Subcutaneous abdominal adipose tissue (tissue), 5 donors: ENCODE results near the gene PLCH1.

ENCODE experiments used
- H3K27ac ChIP-seq: one replicate; pipeline ENCODE4 v1.7.0; 2013; ENCODE audit warnings: low read depth, mild to moderate bottlenecking, inconsistent platforms, low read length, moderate library complexity
- H3K27me3 ChIP-seq, 5 donors: one replicate each; pipeline ENCODE4 v1.7.0; 2013; ENCODE audit warnings: low read length in 5 of 5, inconsistent platforms in 1 of 5; ENCODE audit not compliant: control insufficient read depth in 5 of 5, insufficient read depth in 4 of 5
- H3K36me3 ChIP-seq, 5 donors: one replicate each; pipeline ENCODE4 v1.7.0; 2013; ENCODE audit warnings: low read length in 5 of 5; ENCODE audit not compliant: control insufficient read depth in 5 of 5, insufficient read depth in 5 of 5
- H3K4me1 ChIP-seq, 5 donors: one replicate each; pipeline ENCODE4 v1.7.0; 2013; ENCODE audit warnings: low read length in 5 of 5, mild to moderate bottlenecking in 3 of 5, moderate library complexity in 1 of 5; ENCODE audit not compliant: control insufficient read depth in 5 of 5, insufficient read depth in 5 of 5
- H3K4me3 ChIP-seq, 5 donors: one replicate each; pipeline ENCODE4 v1.7.0; 2013; ENCODE audit warnings: low read length in 5 of 5, low read depth in 1 of 5
- H3K9ac ChIP-seq, 5 donors: one replicate each; pipeline ENCODE4 v1.7.0; 2013; ENCODE audit warnings: low read length in 5 of 5, mild to moderate bottlenecking in 4 of 5, moderate library complexity in 3 of 5
- H3K9me3 ChIP-seq, 5 donors: one replicate each; pipeline ENCODE4 v1.7.0; 2013; ENCODE audit warnings: low read length in 5 of 5; ENCODE audit not compliant: control insufficient read depth in 5 of 5
- donor health status: healthy.
- donor health status: healthy.
- donor health status: healthy.
- donor health status: healthy.
- donor health status: healthy.

PLCH1 gene

GRCh38 chr3:155602307-155602706 lies 142.6 kb downstream of the PLCH1 start:
- H3K27ac ChIP-seq: no peak overlapping the region
- H3K27me3 ChIP-seq: no peaks in the 10 kb centered on the region
- no peaks in the 10 kb centered on the region for H3K9me3 ChIP-seq
- H3K4me1 ChIP-seq: no peaks in the 10 kb centered on the region
- H3K4me3 ChIP-seq: no peak overlapping the region
- H3K9ac ChIP-seq: no peak overlapping the region
- H3K36me3 ChIP-seq: no peaks in the 10 kb centered on the region

- H3K4me1 ChIP-seq: no peaks in the 10 kb centered on the region
- H3K27me3 ChIP-seq: no peaks in the 10 kb centered on the region
- no peak overlapping the region for H3K27ac ChIP-seq
- no peaks in the 10 kb centered on the region for H3K9me3 ChIP-seq
- H3K36me3 ChIP-seq: no peaks in the 10 kb centered on the region
- H3K9ac ChIP-seq: no peak overlapping the region
- no peak overlapping the region for H3K4me3 ChIP-seq
Observed at GRCh38 chr3:155598671-155599070, 146.2 kb downstream of the PLCH1 start.

DNA sequence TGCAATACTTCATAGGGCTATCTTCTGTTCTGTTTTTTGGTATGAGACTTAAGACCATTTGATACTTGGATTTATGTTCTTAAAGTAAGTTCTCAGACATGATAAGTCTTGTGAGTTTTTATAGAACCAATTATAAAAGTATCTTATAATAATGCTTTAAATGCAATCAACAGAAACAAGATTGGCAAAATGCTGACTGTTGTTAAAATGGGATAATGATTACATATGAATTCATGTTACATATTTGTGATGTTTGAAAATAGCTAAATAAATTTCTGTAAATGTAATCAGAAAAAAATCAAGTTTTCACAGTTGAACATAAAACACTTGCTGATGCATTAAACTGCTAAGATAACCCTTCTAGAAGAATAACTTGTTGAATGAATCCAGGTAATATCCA lies 148.3 kb downstream of the PLCH1 start:
- H3K9me3 ChIP-seq: no peaks in the 10 kb centered on the region
- H3K27me3 ChIP-seq: no peaks in the 10 kb centered on the region
- H3K27ac ChIP-seq: no peak overlapping the region
- H3K4me1 ChIP-seq: no peaks in the 10 kb centered on the region
- no peak overlapping the region for H3K9ac ChIP-seq
- no peaks in the 10 kb centered on the region for H3K36me3 ChIP-seq
- H3K4me3 ChIP-seq: no peak overlapping the region

- Histone ChIP-seq H3K9ac (no peak overlapping the region), H3K4me1 (no peaks in the 10 kb centered on the region), H3K27me3 (no peaks in the 10 kb centered on the region), H3K36me3 (no peaks in the 10 kb centered on the region), H3K4me3 (no peak overlapping the region), H3K9me3 (no peaks in the 10 kb centered on the region), H3K27ac (no peak overlapping the region)
Observed at GRCh38 chr3:155595371-155595770, 149.5 kb downstream of the PLCH1 start.

DNA sequence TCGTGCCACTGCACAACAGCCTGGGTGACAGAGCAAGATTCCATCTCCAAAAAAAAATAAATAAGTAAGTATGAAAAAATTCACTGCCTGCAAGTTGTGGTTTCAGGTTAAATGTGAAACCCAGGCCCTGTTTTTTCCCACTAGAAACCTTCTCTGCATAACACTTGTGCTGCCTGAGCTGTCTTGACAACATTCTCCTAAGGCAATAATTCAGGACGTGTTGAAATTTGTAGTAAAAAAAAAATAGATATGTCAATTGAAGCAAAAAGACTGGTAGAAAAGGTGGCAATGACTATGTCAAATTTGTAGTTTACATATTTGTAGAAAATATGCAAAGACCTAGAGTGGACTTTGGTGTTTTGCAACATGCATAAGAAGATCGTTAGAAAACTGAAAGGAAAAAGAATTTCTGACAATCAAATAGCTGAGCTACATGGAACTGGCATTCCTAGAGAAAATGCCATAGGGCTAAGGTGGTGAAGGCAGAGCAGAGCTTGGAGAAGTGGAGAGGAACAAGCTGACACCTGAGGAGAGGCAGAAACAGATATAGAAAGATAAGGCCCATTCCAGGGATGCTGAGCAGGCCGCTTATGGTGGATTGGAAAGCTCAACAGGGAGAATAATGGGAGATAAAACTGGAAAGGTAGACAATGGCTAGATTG lies 150.2 kb downstream of the PLCH1 start:
- H3K27me3 ChIP-seq: no peaks in the 10 kb centered on the region
- H3K27ac ChIP-seq: no peak overlapping the region
- no peak overlapping the region for H3K4me3 ChIP-seq
- no peaks in the 10 kb centered on the region for H3K36me3 ChIP-seq
- H3K9me3 ChIP-seq: no peaks in the 10 kb centered on the region
- no peaks in the 10 kb centered on the region for H3K4me1 ChIP-seq
- H3K9ac ChIP-seq: no peak overlapping the region

- H3K9ac ChIP-seq: no peak overlapping the region
- no peak overlapping the region for H3K27ac ChIP-seq
- H3K9me3 ChIP-seq: no peaks in the 10 kb centered on the region
- no peaks in the 10 kb centered on the region for H3K4me1 ChIP-seq
- no peak overlapping the region for H3K4me3 ChIP-seq
- H3K27me3 ChIP-seq: no peaks in the 10 kb centered on the region
- no peaks in the 10 kb centered on the region for H3K36me3 ChIP-seq
Observed at GRCh38 chr3:155587581-155587980, 157.3 kb downstream of the PLCH1 start.

- Histone ChIP-seq H3K4me1 (no peaks in the 10 kb centered on the region), H3K27me3 (no peaks in the 10 kb centered on the region), H3K36me3 (no peaks in the 10 kb centered on the region), H3K9ac (no peak overlapping the region), H3K27ac (no peak overlapping the region), H3K9me3 (no peaks in the 10 kb centered on the region), H3K4me3 (no peak overlapping the region)
Observed at GRCh38 chr3:155585384-155585783, 159.5 kb downstream of the PLCH1 start.

- Histone ChIP-seq H3K36me3 (no peaks in the 10 kb centered on the region), H3K27me3 (no peaks in the 10 kb centered on the region), H3K9ac (no peak overlapping the region), H3K4me1 (no peaks in the 10 kb centered on the region), H3K9me3 (no peaks in the 10 kb centered on the region), H3K4me3 (no peak overlapping the region), H3K27ac (no peak overlapping the region)
Observed at GRCh38 chr3:155581579-155581978, 163.3 kb downstream of the PLCH1 start.

GRCh38 chr3:155572085-155572484 lies 172.8 kb downstream of the PLCH1 start:
- Histone ChIP-seq H3K36me3 (no peaks in the 10 kb centered on the region), H3K9ac (no peak overlapping the region), H3K4me3 (no peak overlapping the region), H3K4me1 (peaks cover 0 to 9% (median 4%) of the 10 kb centered on the region in 5 donors), H3K27ac (no peak overlapping the region), H3K9me3 (peaks cover 0 to 6% (median 0%) of the 10 kb centered on the region in 5 donors), H3K27me3 (peaks cover 0 to 6% (median 0%) of the 10 kb centered on the region in 5 donors)

GRCh38 chr3:155568295-155568694 lies 176.6 kb downstream of the PLCH1 start:
- H3K4me1 ChIP-seq: peaks cover 0 to 9% (median 4%) of the 10 kb centered on the region in 5 donors

More at GRCh38 chr3:155568295-155568694, 176.6 kb downstream of the PLCH1 start:
- Histone ChIP-seq H3K36me3 (no peaks in the 10 kb centered on the region), H3K27ac (no peak overlapping the region), H3K9me3 (peaks cover 0 to 2% (median 0%) of the 10 kb centered on the region in 5 donors), H3K27me3 (peaks cover 0 to 6% (median 0%) of the 10 kb centered on the region in 5 donors), H3K4me3 (no peak overlapping the region), H3K9ac (no peak overlapping the region)
